GM18502 (cell line): Measurements from ENCODE around the gene BIN1.

Source experiments
- ATAC-seq: cut with Tn5 transposase; IDR thresholded peaks from one replicate; pipeline ENCODE4 v1.9.1; 2021; ENCODE audit warnings: mild to moderate bottlenecking; ENCODE audit not compliant: unreplicated experiment, poor library complexity

Gene BIN1

GRCh38 chr2:127080226-127080937 is 26.6 kb downstream of the BIN1 start:
- ATAC-seq = peak; percentile 13

DNA sequence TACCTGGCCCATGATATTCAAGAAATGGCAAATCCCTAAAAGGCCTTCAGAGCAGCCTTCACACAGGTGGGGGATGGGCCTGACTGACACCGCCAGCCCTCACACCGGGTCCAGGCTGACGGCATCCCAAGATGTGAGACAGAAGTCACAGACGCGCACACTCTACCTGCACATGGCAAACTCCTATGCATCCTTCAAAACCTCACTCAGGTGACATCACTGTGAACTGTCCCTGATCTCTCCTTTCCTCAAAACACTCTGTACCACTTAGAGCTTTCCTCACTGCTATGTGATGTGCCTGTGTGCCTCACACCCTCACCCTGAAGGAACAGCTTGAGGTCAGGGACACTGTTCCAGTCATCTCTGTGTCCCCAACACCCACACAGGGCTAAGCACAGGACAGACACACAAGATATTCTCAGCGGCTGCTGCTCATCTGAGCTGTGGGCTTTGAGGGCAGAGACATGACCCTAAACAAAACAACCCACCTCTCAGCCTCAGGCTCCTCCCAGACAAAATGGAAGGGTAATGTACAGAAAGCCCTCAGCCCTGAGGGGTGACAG is 27.5 kb downstream of the BIN1 start:
- no peak for ATAC-seq

GRCh38 chr2:127078666-127079270 is 28.2 kb downstream of the BIN1 start:
- ATAC-seq = no peak

- ATAC-seq = no peak
Measured at GRCh38 chr2:127078028-127078427, 28.9 kb downstream of the BIN1 start.

- no peak for ATAC-seq
Measured at GRCh38 chr2:127076924-127077323, 30.0 kb downstream of the BIN1 start.

GRCh38 chr2:127076290-127076689 is 30.7 kb downstream of the BIN1 start:
- no peak for ATAC-seq

DNA sequence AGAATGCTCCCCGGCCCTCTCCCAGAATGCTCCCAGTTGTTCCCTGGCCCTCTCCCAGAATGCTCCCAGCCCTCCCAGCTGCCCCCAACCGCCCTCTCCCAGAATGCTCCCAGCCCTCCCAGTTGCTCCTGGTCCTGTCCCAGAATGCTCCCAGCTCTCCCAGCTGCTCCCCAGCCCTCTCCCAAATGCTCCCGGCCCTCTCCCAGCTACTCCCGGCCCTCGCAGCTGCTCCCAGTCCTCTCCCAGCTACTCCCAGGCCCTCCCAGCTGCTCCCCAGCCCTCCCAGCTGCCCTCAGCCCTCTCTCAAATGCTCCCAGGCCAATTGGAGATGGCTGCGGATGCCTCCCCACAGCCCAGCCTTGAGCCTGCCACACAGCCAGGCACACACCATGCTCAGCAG is 31.1 kb downstream of the BIN1 start:
- no peak for ATAC-seq

- ATAC-seq = no peak
Measured at GRCh38 chr2:127074936-127075335, 32.0 kb downstream of the BIN1 start.

GRCh38 chr2:127074358-127074757 is 32.6 kb downstream of the BIN1 start:
- ATAC-seq = no peak

DNA sequence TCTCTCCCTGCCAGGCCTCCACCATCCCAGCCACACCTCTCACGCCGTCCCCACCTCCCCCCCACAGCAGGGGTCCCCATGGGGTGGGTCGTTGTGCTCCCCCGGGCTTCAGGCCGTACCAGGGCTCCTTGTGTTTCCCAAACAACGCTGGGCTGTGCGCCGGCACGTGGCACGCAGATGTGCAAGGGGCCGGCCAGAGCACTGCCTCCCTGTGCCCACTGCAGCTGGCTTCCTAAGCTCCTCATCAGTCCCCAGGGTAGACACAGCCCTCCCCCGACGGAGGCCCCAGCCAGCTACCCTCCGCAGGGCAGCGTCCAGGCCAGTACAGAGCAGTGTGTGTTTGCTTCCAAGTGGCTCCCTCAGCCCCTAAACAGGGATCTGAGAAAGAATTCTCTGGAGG is 34.0 kb downstream of the BIN1 start:
- no peak for ATAC-seq

DNA sequence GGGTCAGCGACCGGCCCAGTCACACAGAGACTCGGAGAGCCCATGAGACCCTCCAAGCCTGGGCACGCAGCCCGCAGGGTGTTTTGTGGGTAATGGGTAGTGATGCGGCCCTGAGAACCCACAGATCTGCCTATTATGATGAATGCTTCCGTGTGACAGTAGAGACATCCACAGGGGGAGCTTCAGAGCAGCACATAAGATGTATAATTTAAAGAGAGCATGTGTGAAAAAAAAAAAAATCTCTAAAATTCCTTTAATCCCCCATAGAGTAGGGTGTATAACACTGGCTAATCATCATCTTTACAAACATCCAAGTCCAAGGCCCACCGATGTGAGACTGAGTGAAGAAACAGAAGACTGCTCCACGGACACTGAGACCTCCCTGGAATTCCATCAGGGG is 34.6 kb downstream of the BIN1 start:
- ATAC-seq = no peak

GRCh38 chr2:127071901-127072328 is 35.0 kb downstream of the BIN1 start:
- no peak for ATAC-seq

GRCh38 chr2:127070221-127070620 is 36.7 kb downstream of the BIN1 start:
- ATAC-seq = no peak

- ATAC-seq = no peak
Measured at GRCh38 chr2:127069536-127069935, 37.4 kb downstream of the BIN1 start.

GRCh38 chr2:127069003-127069402 is 38.0 kb downstream of the BIN1 start:
- no peak for ATAC-seq

GRCh38 chr2:127068351-127068741 is 38.6 kb downstream of the BIN1 start:
- no peak for ATAC-seq

GRCh38 chr2:127067620-127068350 is 39.2 kb downstream of the BIN1 start:
- peak; percentile 39 for ATAC-seq

- ATAC-seq = no peak
Measured at GRCh38 chr2:127066942-127067341, 40.0 kb downstream of the BIN1 start.

DNA sequence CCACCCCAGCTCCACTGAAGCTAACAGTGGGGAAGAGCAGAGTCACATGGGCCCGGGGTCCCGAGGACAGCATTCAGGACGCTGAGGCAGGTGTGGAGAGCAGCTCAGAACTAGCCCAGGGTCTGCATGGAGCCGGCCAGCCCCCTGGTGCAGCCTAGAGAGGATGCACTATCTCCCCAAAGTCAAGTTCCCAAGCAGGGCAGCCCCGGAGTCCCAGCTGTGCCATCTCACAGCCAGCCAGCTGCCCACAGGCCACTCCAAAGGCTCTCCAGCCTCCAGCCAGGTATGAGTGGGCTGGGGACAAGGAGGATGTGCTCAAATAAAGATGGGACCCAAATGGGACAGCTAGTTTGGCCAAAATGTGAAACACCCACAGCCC is 41.0 kb downstream of the BIN1 start:
- ATAC-seq = no peak

DNA sequence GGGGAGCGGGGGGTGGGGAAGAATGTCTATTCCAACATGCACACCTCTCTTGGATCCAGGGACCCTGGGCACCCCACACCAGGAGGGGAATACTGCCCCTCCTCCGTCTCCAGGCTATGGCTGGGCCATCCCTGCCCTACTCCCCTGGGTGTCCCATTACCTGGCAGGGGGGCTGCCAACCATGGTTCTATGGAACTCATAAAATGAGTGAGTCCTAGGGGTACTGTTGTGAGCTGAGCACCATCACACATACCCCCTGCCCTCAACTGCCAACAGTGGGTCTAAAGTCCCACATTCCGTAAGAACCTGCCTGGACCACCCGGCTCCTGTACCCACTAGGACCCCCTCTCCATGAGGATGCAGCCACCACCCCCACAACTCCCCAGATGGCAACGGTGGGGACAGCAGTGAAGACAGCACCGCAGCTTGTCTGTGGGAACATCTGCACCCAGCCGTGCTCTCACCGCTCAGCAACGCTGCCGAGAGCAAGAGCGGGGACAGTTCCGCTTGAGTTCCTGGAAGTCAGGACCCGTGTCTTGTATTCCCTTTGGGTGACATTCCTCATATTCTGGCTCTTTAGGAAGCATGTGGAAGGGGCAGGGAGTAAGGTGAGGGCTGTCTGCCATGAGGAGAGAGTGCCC is 41.5 kb downstream of the BIN1 start:
- no peak for ATAC-seq
